Amniotic stem cell (primary cell): ENCODE measurements around the gene ATG9B.

Experiments used
- DNase-seq: peaks from one replicate; lab custom pipeline; 2025; lab: John Stamatoyannopoulos, UW

ATG9B gene, protein sequence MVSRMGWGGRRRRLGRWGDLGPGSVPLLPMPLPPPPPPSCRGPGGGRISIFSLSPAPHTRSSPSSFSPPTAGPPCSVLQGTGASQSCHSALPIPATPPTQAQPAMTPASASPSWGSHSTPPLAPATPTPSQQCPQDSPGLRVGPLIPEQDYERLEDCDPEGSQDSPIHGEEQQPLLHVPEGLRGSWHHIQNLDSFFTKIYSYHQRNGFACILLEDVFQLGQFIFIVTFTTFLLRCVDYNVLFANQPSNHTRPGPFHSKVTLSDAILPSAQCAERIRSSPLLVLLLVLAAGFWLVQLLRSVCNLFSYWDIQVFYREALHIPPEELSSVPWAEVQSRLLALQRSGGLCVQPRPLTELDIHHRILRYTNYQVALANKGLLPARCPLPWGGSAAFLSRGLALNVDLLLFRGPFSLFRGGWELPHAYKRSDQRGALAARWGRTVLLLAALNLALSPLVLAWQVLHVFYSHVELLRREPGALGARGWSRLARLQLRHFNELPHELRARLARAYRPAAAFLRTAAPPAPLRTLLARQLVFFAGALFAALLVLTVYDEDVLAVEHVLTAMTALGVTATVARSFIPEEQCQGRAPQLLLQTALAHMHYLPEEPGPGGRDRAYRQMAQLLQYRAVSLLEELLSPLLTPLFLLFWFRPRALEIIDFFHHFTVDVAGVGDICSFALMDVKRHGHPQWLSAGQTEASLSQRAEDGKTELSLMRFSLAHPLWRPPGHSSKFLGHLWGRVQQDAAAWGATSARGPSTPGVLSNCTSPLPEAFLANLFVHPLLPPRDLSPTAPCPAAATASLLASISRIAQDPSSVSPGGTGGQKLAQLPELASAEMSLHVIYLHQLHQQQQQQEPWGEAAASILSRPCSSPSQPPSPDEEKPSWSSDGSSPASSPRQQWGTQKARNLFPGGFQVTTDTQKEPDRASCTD

DNA sequence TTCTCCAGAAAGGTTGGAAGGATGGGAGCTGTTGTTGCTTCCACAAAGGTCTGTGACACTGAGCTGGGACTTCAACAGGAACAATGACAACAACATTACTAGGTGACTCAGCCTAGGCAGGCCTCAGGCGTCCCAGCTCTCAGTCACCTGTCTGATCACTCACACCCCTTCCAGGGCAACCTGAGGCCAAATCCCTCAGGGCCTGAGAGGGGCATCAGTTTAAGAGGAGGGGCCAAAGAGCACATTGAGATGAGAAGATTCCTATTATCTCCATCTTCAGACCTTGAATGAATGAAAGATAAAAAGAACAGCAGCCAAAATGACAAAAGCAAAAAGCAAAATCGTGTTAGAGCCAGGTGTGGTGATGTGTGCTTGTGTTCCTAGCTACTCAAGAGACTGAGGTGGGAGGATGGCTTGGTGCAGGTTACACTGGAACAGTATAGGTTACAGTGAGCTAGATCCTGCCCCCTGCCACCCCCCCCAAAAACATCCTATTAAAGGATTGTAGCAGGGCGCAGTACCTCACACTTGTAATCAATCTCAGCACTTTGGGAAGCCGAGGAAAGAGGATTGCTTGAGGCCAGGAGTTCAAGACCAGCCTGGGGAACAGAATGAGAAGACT, at the start of gene ATG9B:
TSS of gene ATG9B (minus strand) at position 60 of the 622 bp plus-strand sequence. CDS start 71 bp downstream, outside the sequence.
- no peak for DNase-seq

DNA sequence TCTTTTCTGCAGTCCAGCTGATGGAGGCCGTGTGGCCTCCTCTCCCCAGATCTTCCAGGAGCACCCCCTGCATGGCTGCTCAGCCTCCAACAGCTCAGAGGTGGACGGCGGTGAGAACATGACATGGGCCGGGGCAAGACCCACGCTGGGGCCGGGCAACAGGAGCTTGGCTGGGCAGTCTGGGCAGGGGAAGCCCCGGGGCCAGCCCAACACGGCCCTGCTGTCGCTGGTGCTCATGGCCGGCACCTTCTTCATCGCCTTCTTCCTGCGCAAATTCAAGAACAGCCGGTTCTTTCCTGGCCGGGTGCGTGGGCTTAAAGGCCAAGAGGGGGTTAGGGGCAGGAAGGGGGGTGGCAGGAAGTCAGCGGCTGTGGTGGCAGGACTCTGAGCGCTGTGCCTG, 49.7 kb upstream of the ATG9B start:
- DNase-seq, result no peak

DNA sequence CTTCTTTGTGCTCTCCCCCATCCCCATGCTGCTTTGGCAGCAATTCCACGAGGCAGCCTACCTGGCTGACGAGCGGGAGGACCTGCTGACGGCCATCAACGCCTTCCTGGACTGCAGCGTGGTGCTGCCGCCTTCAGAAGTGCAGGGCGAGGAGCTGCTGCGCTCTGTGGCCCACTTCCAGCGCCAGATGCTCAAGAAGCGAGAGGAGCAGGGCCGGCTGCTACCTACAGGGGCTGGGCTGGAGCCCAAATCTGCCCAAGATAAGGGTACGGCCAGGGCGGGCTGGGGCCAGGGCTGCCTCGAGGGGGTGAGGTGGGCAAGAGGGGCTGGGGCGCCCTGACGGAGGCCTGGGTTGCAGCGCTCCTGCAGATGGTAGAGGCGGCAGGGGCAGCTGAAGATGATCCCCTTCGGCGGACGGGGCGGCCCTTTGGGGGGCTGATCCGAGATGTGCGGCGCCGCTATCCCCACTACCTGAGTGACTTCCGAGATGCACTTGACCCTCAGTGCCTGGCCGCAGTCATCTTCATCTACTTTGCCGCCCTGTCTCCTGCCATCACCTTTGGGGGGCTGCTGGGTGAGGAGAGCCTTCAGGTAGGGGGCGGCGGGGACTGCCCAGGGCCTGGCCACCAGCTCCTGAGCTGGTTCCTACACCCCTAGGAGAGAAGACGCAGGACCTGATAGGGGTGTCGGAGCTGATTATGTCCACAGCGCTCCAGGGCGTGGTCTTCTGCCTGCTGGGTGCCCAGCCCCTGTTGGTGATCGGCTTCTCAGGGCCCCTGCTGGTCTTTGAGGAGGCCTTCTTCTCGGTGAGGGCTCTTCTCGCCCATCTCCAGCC, 47.0 kb upstream of the ATG9B start:
- DNase-seq, result no peak

DNA sequence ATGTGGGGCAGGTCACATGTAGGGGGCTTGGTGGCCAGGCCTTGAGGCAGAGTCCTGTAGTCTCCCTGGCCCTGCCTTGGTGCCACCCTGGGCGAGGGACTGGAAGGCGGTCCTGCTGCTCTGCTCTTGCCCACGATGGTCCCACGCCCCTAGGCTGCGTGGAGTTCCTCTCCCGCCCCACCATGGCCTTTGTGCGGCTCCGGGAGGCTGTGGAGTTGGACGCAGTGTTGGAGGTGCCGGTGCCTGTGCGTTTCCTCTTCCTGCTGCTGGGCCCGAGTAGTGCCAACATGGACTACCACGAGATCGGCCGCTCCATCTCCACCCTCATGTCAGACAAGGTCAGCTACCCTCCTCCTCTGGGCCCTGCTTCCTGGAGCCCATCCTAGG, 46.3 kb upstream of the ATG9B start:
- DNase-seq, result no peak

DNA sequence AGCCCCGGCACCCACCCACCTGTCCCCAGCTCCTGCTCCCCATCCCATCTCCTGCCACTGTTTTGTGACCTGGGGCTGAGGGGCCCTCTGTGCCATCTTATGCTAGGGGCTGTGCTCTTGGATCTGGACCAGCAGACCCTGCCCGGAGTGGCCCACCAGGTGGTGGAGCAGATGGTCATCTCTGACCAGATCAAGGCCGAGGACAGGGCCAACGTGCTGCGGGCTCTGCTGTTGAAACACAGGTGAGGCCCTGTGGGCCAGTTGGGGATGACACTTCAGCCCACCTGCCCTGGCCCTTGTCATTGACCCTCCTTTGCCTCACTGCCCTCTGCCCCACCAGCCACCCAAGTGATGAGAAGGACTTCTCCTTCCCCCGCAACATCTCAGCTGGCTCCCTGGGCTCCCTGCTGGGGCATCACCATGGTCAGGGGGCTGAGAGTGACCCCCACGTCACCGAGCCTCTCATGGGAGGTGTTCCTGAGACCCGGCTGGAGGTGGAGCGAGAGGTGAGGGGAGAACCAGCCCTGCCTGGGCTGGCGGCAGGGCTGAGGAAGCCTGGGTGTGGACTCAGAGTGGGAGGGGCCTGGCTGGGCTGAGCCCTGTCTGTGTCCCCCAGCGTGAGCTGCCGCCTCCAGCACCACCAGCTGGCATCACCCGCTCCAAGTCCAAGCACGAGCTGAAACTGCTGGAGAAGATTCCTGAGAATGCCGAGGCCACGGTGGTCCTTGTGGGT, 45.7 kb upstream of the ATG9B start:
- DNase-seq, result no peak

DNA sequence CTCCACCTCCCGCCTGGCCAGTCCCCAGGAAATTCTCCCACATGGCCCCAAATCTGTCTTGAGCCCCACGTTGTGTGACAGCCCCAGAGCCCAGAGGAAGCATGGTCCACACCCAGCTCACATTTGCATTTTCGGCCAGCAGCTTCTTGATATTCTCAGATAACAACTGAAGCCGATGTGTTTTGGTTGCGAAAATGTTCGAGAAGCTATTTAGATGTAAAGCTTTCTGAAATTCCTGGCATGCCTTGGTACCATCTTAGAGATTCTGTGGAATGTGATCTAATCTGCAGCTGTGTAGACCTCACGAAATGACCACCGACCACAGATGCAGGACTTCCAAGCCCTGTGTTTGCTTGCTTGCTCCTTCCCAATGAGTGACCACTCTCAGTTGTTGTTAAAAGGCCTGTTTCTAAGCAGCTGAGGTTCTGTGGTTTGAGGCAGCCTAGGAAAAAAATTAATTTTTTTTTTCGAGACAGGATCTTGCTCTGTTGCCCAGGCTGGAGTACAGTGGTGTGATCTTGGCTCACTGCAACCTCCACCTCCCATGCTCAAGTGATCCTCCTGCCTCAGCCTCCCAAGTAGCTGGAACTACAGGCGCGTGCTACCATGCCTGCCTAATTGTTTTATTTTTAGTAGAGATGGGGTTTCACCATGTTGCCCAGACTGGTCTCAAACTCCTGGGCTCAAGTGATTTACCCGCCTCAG, 43.9 kb upstream of the ATG9B start:
- DNase-seq, result no peak

DNA sequence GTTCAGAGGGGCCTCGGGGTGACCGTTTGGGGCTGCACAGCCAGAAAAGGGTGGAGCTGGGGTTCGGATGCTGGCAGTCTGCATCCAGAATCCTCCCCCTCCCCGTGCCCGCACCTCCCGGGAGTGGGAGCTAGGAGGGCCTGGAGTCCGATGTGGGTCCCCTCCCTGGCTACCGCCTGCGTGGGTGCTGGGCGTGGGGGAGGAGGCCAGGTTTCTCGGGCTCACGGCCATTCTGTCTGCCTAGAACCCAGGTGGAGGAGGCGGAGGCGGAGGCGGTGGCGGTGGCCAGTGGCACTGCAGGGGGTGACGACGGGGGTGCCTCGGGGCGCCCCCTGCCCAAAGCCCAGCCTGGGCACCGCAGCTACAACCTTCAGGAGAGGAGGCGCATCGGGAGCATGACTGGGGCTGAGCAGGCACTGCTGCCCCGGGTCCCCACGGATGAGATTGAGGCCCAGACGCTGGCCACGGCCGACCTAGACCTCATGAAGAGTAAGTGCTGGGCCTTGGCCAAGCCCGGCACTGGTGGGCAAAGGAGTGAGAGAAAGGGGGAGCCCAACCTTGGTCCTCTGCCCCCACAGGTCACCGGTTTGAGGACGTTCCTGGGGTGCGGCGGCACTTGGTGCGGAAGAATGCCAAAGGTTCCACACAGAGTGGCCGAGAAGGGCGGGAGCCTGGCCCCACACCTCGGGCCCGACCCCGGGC, 42.1 kb upstream of the ATG9B start:
- DNase-seq, result no peak

DNA sequence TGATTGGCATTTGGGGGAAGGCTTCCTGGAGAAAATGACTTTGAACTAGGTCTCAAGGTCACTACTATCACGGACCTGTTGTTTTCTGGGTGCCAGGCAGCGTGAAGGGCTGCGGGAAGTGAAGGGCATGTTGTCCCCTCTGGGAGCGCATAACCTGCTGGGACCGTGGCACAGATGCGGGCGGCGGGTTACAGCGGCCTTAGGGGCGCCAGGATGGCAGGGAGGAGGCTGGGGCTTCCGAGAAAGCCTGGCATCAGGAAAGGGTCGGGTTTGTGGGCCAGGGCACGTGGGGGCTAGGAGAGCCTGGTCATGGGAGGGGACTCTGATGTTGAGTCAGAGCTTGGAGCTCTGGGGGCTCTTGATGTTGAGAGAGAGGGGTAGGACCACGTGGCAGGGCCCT, 41.2 kb upstream of the ATG9B start:
- DNase-seq, result no peak

DNA sequence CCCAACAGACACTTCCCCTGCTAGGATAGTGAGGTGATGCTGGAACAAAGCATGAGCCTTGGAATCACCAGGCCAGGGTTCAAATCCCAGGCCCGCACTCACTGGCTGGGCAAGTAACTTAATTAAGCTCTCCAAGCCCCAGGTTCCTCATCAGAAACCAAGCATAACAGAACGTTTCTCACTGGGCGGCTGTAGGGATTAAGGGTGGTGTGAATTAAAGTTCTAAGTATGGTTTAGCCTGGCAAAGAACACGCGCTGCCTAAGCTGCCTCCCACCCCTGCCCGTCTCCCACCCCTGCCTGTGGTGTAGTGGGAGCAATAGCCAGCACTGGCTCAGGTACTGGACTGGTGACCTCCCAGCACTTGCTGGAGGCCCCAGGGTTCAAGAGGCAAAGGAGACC, 40.7 kb upstream of the ATG9B start:
- DNase-seq, result no peak

DNA sequence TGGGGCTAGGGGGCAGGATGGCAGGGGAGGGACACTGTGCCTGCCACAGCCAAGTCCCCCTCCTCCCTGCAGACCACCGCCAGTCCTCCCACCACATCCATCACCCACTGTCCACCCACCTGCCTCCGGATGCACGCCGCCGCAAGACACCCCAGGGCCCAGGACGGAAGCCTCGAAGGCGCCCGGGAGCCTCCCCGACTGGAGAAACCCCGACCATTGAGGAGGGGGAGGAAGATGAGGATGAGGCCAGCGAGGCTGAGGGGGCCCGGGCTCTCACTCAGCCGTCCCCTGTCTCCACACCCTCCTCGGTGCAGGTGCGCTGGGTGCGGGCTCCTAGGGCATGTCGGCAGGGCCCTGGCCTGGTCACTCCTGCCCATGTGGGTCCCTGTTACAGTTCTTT, 40.2 kb upstream of the ATG9B start:
- no peak for DNase-seq

DNA sequence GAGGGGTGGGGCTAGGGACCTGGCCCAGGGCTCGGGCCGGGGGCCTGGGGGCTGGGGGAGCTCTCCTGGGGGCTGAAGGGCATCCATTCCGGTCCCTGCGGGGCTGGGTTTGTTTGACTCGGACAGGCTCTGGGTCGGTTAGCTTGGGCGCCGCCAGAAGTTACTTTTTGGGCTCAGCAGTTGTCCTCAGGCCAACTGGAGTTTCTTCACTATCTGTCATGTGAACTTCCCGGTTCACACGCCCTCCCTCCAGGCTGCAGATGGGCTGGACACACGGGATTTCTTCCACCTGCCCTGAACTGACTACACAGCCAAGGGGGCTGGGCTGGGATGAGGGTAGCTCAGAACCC, 38.9 kb upstream of the ATG9B start:
- no peak for DNase-seq

DNA sequence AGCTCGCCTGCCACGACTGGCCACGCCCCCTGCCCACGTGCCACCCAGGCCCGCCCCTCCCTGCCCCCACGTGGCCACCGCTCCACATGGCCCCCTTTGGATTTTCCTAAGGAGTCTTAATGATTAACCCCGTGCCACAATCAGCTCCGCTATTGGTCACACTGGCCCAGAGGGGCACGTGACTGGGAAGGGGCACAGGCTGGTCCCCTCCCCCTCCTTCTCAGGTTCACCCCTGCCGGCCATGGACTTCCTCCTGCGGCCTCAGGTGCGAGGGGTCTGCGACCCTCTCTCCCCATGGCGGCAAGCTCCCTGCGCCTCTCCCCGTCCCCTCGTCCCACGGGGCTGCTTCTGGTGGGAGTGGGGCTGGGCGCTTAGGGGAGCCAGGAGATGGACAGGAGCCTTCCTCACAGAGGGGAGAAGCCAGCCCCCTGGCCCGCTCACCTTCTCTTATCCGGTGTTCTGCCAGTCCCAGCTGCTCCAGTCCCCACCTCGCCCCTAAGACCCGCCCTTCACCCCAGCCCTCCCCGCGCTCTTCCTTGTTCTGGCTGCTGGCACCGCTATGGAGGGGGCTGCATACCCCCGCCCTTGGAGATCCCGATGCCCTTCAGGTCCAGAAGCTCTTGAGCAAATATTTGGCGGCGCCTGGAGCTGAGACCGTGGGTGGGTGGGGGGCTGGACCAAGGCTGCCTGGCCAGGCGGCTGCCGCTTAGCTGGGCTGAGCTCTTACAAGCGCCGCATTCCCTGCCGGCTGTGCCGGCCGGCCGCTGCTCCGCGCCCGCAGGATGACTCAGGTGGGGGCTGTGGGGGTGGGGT, 38.3 kb upstream of the ATG9B start:
- no peak for DNase-seq

DNA sequence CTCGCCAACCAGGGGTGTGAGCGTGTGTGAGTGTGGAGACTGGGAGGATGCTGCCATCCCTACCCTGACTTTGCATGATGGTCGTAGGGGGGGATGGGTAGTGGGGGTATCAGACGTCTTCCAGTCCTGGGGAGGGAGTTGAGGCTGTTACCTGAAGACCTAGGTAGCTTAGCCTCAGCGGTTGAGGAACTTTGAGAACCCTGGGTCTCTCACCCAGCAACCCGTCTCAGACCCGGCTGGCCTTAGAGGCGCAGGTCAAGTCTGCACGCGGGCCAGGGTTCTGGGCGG, 37.8 kb upstream of the ATG9B start:
- DNase-seq, result no peak

DNA sequence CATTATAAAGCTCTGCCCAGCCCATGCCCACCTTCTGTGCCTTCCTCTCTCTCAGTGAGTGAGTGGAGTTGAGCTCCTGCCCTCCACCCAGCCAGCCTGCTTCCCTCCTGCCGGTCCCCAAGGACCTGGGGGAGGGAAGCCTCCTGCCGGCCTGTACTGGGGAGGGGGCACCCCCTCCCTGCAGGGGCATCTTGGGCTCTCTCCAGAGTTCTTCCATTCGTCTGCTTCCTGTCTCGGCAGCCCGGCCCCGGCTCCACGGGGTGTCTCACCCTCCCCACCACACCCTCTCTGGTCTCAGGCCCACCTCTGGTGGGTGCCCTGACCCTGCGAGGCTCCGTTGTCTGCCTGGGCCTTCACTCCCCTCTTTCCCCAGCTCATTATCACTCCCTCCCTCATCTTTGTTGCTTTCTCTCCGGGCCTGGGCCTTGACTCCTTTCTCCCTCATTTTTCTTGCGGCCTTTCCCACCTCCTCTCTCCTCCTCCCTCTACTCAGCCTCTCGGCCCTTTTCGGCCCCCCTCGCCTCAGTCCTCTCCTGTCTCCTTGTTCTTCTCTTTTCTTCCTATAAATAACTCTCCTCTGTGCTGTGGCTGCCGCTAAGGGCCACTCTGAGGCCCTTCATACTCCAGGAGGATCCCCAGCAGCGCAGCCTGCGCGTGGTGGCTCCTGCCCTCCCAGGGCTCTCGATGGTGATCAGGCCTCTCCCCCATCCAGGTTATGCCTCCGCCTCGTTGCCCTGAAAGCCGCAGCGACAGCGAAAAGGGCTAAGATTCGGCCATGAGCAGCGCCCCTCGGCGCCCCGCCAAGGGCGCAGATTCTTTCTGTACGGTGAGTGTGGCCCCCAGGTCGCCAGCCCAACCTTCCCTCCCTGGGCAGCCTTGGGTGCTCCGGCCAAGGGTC, 37.2 kb upstream of the ATG9B start:
- no peak for DNase-seq

DNA sequence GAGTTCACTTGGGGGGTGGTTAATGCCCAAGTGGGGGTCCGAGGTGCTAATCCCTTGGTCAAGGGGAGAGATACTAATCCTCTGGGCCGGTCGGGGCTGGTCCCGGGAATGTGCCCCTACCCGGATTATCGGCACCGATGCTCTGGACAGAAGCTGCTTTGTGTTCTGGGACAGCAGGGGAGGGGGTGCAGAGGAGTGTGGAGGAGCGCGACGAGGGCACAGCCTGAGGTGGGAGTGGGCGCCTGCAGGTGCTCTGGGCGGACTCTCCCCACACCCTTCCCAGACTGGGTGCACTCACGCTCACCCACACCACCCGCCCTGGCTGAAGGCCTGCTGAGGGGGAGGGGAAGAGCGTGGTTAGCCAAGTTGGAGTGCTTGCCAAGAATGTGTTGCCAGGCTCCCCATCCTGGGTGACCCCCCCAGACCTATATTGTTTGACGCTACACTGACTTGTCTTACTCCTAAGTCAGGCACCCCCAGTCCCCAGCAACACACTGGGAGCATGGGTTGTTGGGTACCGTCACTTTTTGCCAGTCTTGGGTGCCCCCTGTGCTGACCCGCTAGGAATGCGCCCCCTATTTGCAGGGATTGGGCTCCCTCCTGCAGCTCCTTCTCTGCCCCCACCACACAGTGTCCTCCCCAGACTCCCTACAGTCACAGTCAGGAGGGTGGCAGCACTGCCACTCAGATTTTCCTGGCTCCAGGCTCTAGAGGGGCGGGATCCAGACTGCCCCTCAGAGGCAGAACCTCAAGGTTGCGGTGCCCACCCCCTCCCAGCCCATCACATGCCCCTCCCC, 36.3 kb upstream of the ATG9B start:
- DNase-seq, result no peak

DNA sequence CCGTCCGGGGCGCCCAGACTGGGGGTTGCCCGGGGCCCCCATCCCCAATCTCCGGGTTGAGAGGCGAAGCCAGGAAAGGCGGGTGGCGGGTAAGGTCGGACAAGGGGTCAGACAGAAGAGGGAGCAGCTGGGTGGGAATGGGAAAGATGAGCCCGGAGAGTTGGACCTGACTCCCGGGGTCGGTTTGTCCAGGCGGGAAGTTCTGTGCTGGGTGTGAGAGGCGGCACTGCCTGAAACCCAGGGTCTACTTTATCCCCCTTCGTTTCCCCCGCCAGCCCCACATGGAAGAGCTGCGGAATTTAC, 35.8 kb upstream of the ATG9B start:
- no peak for DNase-seq

DNA sequence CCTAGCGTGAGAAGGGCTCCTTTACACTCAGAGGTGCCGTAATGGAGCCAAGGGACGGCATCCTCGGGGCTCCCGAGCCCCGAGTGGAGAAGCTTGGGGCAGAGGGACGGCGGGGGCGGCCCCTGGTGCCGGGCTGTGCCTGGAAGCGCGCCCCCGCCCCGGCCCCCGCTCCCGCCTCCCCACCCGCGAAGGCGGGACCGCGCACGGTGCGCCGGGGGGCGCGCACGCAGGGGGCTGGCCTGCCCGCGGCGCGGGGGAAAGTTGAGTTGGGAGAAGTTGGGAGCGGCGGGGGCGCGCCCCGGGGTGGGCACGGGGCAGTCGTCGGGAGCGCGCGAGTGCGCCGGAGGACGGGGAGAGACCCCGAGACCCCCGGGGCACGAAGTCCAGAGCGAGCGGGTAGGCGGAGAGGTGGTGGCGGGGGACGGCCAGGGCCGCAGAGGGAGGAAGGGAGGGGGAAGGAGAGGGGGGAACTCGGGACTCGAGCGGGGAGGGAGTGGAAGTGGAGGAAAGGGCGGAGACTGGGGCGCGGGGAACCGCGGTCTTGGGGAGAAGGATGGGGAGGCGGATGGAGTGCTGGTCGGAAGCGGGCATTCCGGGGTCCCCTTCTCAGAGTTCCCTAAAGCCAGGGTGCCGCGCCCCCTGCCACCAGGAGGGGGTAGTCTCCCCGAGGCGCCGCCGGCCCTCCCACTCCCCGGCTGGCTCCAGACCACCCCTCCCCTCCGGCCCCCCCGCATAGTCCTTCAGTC, 35.2 kb upstream of the ATG9B start, which contains the start of gene SLC4A2:
TSS of gene SLC4A2 (plus strand) at position 223 of the 746 bp plus-strand sequence. CDS start 2,399 bp downstream, outside the sequence.
- peak; percentile 51 for DNase-seq
